ENCODE data around the gene WDR1. TPM values are rescaled to one million over a fixed set of nuclear protein-coding genes. Genes with fewer than 3 reads are reported as not detected.

WDR1 gene
- total RNA-seq, 2 experiments from 2014 or later, result 77.6 to 152 TPM

- TF ChIP-seq EZH2phosphoT487 (IDR thresholded peaks at IDR 0.05; ENCODE audit: borderline replicate concordance, low read depth, low read length) (no peak), CTCF (conservative IDR thresholded peaks at IDR 0.05; ENCODE audit: low read length) (no peak)
- no peak overlapping the region for H3K4me3 ChIP-seq (ENCODE audit: low read depth, low read length, poor library complexity, severe bottlenecking)
- H3K79me2 ChIP-seq (ENCODE audit: insufficient read depth, low read depth, low read length), result peaks cover 16% of the 10 kb centered on the region; the same call in 1 of the 2 replicates
- peaks cover 24% of the 10 kb centered on the region for H3K4me1 ChIP-seq (ENCODE audit: insufficient read depth, low read length, poor library complexity, severe bottlenecking)
- H2AFZ ChIP-seq (ENCODE audit: low read length), result no peak overlapping the region
- intact Hi-C loops (cut with micrococcal nuclease; ENCODE audit: unreplicated experiment), result no loop called here
- H3K9me3 ChIP-seq (ENCODE audit: low read length), result no peaks in the 10 kb centered on the region
- no peak overlapping the region for H3K27ac ChIP-seq (ENCODE audit: low read depth, low read length, poor library complexity, severe bottlenecking)
- DNase-seq (ENCODE audit: low spot score), result no peak
- POLR2A ChIA-PET, result no interaction called here
- H3K36me3 ChIP-seq (ENCODE audit: insufficient read depth, low read length), result peaks cover 66% of the 10 kb centered on the region
- H3K4me2 ChIP-seq (ENCODE audit: low read length), result no peak overlapping the region
- BruUV-seq (replicated peaks), result no TSS peak
- peaks cover 18% of the 10 kb centered on the region for H4K20me1 ChIP-seq (ENCODE audit: insufficient read depth, low read length)
- no peaks in the 10 kb centered on the region for H3K9me2 ChIP-seq (ENCODE audit: insufficient read depth, low read length)
- CTCF ChIA-PET (ENCODE audit: unreplicated experiment), result no interaction called here
Observed at GRCh38 chr4:10114147-10114546, 2.5 kb downstream of the WDR1 start.

GRCh38 chr4:10113362-10114047 is 3.1 kb downstream of the WDR1 start:
- intact Hi-C loops (cut with micrococcal nuclease; ENCODE audit: unreplicated experiment), result no loop called here
- no peak overlapping the region for H3K4me3 ChIP-seq (ENCODE audit: low read depth, low read length, poor library complexity, severe bottlenecking)
- H3K27ac ChIP-seq (ENCODE audit: low read depth, low read length, poor library complexity, severe bottlenecking), result no peak overlapping the region
- no peak overlapping the region for H3K4me2 ChIP-seq (ENCODE audit: low read length)
- H3K9me2 ChIP-seq (ENCODE audit: insufficient read depth, low read length), result no peaks in the 10 kb centered on the region
- H3K36me3 ChIP-seq (ENCODE audit: insufficient read depth, low read length), result peaks cover 72% of the 10 kb centered on the region
- peaks cover 24% of the 10 kb centered on the region for H4K20me1 ChIP-seq (ENCODE audit: insufficient read depth, low read length)
- H2AFZ ChIP-seq (ENCODE audit: low read length), result no peak overlapping the region
- no peaks in the 10 kb centered on the region for H3K9me3 ChIP-seq (ENCODE audit: low read length)
- DNase-seq (ENCODE audit: low spot score), result no peak
- no peak for TF ChIP-seq EZH2phosphoT487 (IDR thresholded peaks at IDR 0.05; ENCODE audit: borderline replicate concordance, low read depth, low read length)
- peaks cover 22% of the 10 kb centered on the region for H3K4me1 ChIP-seq (ENCODE audit: insufficient read depth, low read length, poor library complexity, severe bottlenecking)
- peaks cover 21% of the 10 kb centered on the region; the same call in 1 of the 2 replicates for H3K79me2 ChIP-seq (ENCODE audit: insufficient read depth, low read depth, low read length)
- no TSS peak for BruUV-seq (replicated peaks)
- ChIA-PET CTCF (ENCODE audit: unreplicated experiment) (no interaction called here), POLR2A (no interaction called here)

GRCh38 chr4:10112658-10113284 is 3.8 kb downstream of the WDR1 start:
- peaks cover 28% of the 10 kb centered on the region; the same call in 1 of the 2 replicates for H3K79me2 ChIP-seq (ENCODE audit: insufficient read depth, low read depth, low read length)
- intact Hi-C loops (cut with micrococcal nuclease; ENCODE audit: unreplicated experiment), result no loop called here
- no peak overlapping the region for H3K27ac ChIP-seq (ENCODE audit: low read depth, low read length, poor library complexity, severe bottlenecking)
- TF ChIP-seq CTCF (conservative IDR thresholded peaks at IDR 0.05; ENCODE audit: low read length) (no peak), EZH2phosphoT487 (IDR thresholded peaks at IDR 0.05; ENCODE audit: borderline replicate concordance, low read depth, low read length) (no peak)
- H3K9me2 ChIP-seq (ENCODE audit: insufficient read depth, low read length), result no peaks in the 10 kb centered on the region
- no peak for DNase-seq (ENCODE audit: low spot score)
- peaks cover 15% of the 10 kb centered on the region for H3K4me1 ChIP-seq (ENCODE audit: insufficient read depth, low read length, poor library complexity, severe bottlenecking)
- peaks cover 80% of the 10 kb centered on the region for H3K36me3 ChIP-seq (ENCODE audit: insufficient read depth, low read length)
- ChIA-PET POLR2A (no interaction called here), CTCF (ENCODE audit: unreplicated experiment) (no interaction called here)
- no peak overlapping the region for H3K4me3 ChIP-seq (ENCODE audit: low read depth, low read length, poor library complexity, severe bottlenecking)
- H3K9me3 ChIP-seq (ENCODE audit: low read length), result no peaks in the 10 kb centered on the region
- no peak overlapping the region for H3K4me2 ChIP-seq (ENCODE audit: low read length)
- H2AFZ ChIP-seq (ENCODE audit: low read length), result no peak overlapping the region
- H4K20me1 ChIP-seq (ENCODE audit: insufficient read depth, low read length), result peaks cover 29% of the 10 kb centered on the region
- BruUV-seq (replicated peaks), result no TSS peak
